ENCODE measurements around the gene PTPRC. TPM values are rescaled to one million over a fixed set of nuclear protein-coding genes. Genes with fewer than 3 reads are reported as not detected.

PTPRC gene
- total RNA-seq, 1 experiment from 2014 or later, result 0.11 TPM

DNA sequence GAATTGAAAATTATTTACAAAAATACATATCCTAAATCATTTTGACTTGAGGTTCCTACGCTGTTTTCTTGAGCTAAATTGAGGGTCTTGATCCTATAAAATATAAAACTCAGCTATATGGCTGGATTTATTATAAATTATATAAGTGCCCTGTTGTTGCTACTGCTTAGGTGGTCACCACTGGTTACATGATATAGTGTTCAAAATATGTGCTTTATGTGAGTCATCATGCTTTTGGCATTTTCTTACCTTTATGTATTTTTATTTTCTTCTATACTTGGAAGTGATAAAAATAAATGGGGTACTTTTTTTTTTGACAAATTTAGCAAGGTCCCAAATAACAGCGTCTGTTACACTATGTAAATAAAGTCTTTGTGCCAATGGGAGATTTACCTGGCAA lies 31.1 kb upstream of the PTPRC start:
- no TSS peak for BruUV-seq (replicated peaks)
- peak; percentile 61 for DNase-seq
- POLR2A ChIA-PET (ENCODE audit: unreplicated experiment), result no interaction called here
- H3K9ac ChIP-seq (ENCODE audit: low read length), result no peak overlapping the region
- intact Hi-C loops (cut with micrococcal nuclease), result no loop called here
- H3K4me2 ChIP-seq (ENCODE audit: low read length), result peak overlapping the region; percentile 19; the same call in 1 of the 2 replicates
- no peak overlapping the region for H3K4me3 ChIP-seq (ENCODE audit: low read length)
- H3F3A ChIP-seq (ENCODE audit: low read length, unreplicated experiment), result no peaks in the 10 kb centered on the region
- TF ChIP-seq EZH2 (IDR thresholded peaks at IDR 0.05; ENCODE audit: low read length, unreplicated experiment) (no peak), EZH2phosphoT487 (IDR thresholded peaks at IDR 0.05; ENCODE audit: borderline replicate concordance, low read length) (no peak), CTCF (conservative IDR thresholded peaks at IDR 0.05; ENCODE audit: low read depth, low read length) (no peak)
- peaks cover 7% of the 10 kb centered on the region for H3K4me1 ChIP-seq (ENCODE audit: insufficient read depth, low read length)
- no peaks in the 10 kb centered on the region for H3K36me3 ChIP-seq (ENCODE audit: low read depth, low read length)
- ATAC-seq, result peak; percentile 60
- H3K27me3 ChIP-seq (ENCODE audit: low read length), result no peaks in the 10 kb centered on the region
- H3K9me2 ChIP-seq (replicated peaks; ENCODE audit: low read length), result no peaks in the 10 kb centered on the region
- H4K20me1 ChIP-seq (ENCODE audit: low read length), result no peaks in the 10 kb centered on the region
- CTCF ChIA-PET, result no interaction called here
- H2AFZ ChIP-seq (ENCODE audit: low read length), result no peak overlapping the region
- 0 out of 2 replicates have a peak overlapping the region, but pooled peaks have one; percentile 11 for H3K27ac ChIP-seq (ENCODE audit: low read length)
- no peaks in the 10 kb centered on the region for H3K9me3 ChIP-seq (ENCODE audit: low read length)
- no peaks in the 10 kb centered on the region for H3K79me2 ChIP-seq (ENCODE audit: low read length)

GRCh38 chr1:198610362-198610761 lies 28.5 kb upstream of the PTPRC start:
- H3K36me3 ChIP-seq (ENCODE audit: low read depth, low read length), result no peaks in the 10 kb centered on the region
- H2AFZ ChIP-seq (ENCODE audit: low read length), result no peak overlapping the region
- CTCF ChIA-PET, result interaction anchor here (0.7 kb wide), 1 partner anchor 1403 kb away, joined by 4 read pairs; no protein-coding TSS in a partner anchor
- intact Hi-C loops (cut with micrococcal nuclease), result no loop called here
- no peaks in the 10 kb centered on the region for H3K9me2 ChIP-seq (replicated peaks; ENCODE audit: low read length)
- POLR2A ChIA-PET (ENCODE audit: unreplicated experiment), result no interaction called here
- no peak for ATAC-seq
- no peaks in the 10 kb centered on the region for H3F3A ChIP-seq (ENCODE audit: low read length, unreplicated experiment)
- no peak overlapping the region for H3K9ac ChIP-seq (ENCODE audit: low read length)
- BruUV-seq (replicated peaks), result no TSS peak
- no peaks in the 10 kb centered on the region for H3K9me3 ChIP-seq (ENCODE audit: low read length)
- no peaks in the 10 kb centered on the region for H3K79me2 ChIP-seq (ENCODE audit: low read length)
- H3K4me1 ChIP-seq (ENCODE audit: insufficient read depth, low read length), result peaks cover 7% of the 10 kb centered on the region
- no peaks in the 10 kb centered on the region for H3K27me3 ChIP-seq (ENCODE audit: low read length)
- DNase-seq, result no peak
- TF ChIP-seq EZH2phosphoT487 (IDR thresholded peaks at IDR 0.05; ENCODE audit: borderline replicate concordance, low read length) (no peak), EZH2 (IDR thresholded peaks at IDR 0.05; ENCODE audit: low read length, unreplicated experiment) (no peak), CTCF (conservative IDR thresholded peaks at IDR 0.05; ENCODE audit: low read depth, low read length) (no peak)
- no peak overlapping the region for H3K4me3 ChIP-seq (ENCODE audit: low read length)
- H4K20me1 ChIP-seq (ENCODE audit: low read length), result no peaks in the 10 kb centered on the region
- H3K27ac ChIP-seq (ENCODE audit: low read length), result no peak overlapping the region
- no peak overlapping the region for H3K4me2 ChIP-seq (ENCODE audit: low read length)

- Histone ChIP-seq H3K27ac (ENCODE audit: low read length) (no peak overlapping the region), H3K4me2 (ENCODE audit: low read length) (no peak overlapping the region), H2AFZ (ENCODE audit: low read length) (no peak overlapping the region), H3K9me3 (ENCODE audit: low read length) (no peaks in the 10 kb centered on the region), H3K4me1 (ENCODE audit: insufficient read depth, low read length) (peaks cover 7% of the 10 kb centered on the region), H3K9me2 (replicated peaks; ENCODE audit: low read length) (no peaks in the 10 kb centered on the region), H3K36me3 (ENCODE audit: low read depth, low read length) (no peaks in the 10 kb centered on the region), H4K20me1 (ENCODE audit: low read length) (no peaks in the 10 kb centered on the region), H3F3A (ENCODE audit: low read length, unreplicated experiment) (no peaks in the 10 kb centered on the region), H3K9ac (ENCODE audit: low read length) (no peak overlapping the region), H3K79me2 (ENCODE audit: low read length) (no peaks in the 10 kb centered on the region), H3K27me3 (ENCODE audit: low read length) (no peaks in the 10 kb centered on the region), H3K4me3 (ENCODE audit: low read length) (no peak overlapping the region)
- no peak for ATAC-seq
- ChIA-PET POLR2A (ENCODE audit: unreplicated experiment) (no interaction called here), CTCF (no interaction called here)
- DNase-seq, result no peak
- no TSS peak for BruUV-seq (replicated peaks)
- intact Hi-C loops (cut with micrococcal nuclease), result no loop called here
- TF ChIP-seq CTCF (conservative IDR thresholded peaks at IDR 0.05; ENCODE audit: low read depth, low read length) (no peak), EZH2phosphoT487 (IDR thresholded peaks at IDR 0.05; ENCODE audit: borderline replicate concordance, low read length) (no peak), EZH2 (IDR thresholded peaks at IDR 0.05; ENCODE audit: low read length, unreplicated experiment) (no peak)
Measured at GRCh38 chr1:198611219-198611618, 27.6 kb upstream of the PTPRC start.
